ENCODE measurements around the gene RAB7A. TPM values are rescaled to one million over a fixed set of nuclear protein-coding genes. Genes with fewer than 3 reads are reported as not detected.

RAB7A gene
- total and polyA plus RNA-seq, 4 donors, result 127 to 271 (median 209) TPM

DNA sequence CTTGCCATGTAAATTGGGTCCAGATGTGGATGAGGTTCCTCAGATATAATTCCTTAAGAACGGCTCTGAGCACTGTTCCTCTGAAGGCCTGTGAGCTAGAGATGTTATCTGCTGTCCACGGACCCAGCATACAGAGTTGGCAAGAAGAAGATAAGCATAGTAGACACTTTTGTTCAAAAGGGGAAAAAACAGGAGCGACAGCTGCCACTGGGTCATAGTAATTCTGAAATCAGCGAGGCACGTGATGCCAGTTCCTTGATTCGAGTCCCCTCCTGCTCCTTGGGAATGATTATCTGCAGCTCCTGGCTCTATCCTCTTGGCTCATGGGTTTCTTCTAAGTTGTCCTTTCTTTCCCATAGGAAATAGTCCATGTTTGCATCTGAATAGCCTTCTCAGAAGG, 2.5 kb upstream of the RAB7A start:
- TF ChIP-seq CTCF (IDR thresholded peaks at IDR 0.05; ENCODE audit: control extremely low read depth, extremely low read depth), result no peak
- H3K4me3 ChIP-seq, result no peak overlapping the region
- H3K9me3 ChIP-seq (ENCODE audit: control insufficient read depth in 4 of 4, insufficient read depth in 3 of 4, low read length in 3 of 4), result no peaks in the 10 kb centered on the region
- peaks cover 0 to 18% (median 3%) of the 10 kb centered on the region in 3 donors for H3K27me3 ChIP-seq (ENCODE audit: control insufficient read depth in 3 of 3, insufficient read depth in 3 of 3, low read length in 2 of 3)
- H3K36me3 ChIP-seq (ENCODE audit: control insufficient read depth in 4 of 4, insufficient read depth in 4 of 4, low read length in 4 of 4), result no peaks in the 10 kb centered on the region
- H3K9ac ChIP-seq (ENCODE audit: insufficient read depth in 1 of 2, low read length in 2 of 2), result no peak overlapping the region
- no peak overlapping the region for H3K27ac ChIP-seq (ENCODE audit: low read depth in 1 of 2, low read length in 1 of 2)
- DNase-seq (no peak), ATAC-seq (ENCODE audit: insufficient read depth, low FRiP score) (no peak)
- WGBS, 2 donors, result 90 to 92% methylated on average over 6 of the region's 6 CpGs
- H3K4me1 ChIP-seq (ENCODE audit: control insufficient read depth in 5 of 5, insufficient read depth in 5 of 5, low read length in 5 of 5), result peaks cover 0 to 16% (median 3%) of the 10 kb centered on the region in 5 donors

GRCh38 chr3:128725547-128726022, 398 bp upstream of the RAB7A start:
- ATAC-seq (ENCODE audit: insufficient read depth, low FRiP score) (no peak), DNase-seq (no peak)
- Histone ChIP-seq H3K36me3 (ENCODE audit: control insufficient read depth in 4 of 4, insufficient read depth in 4 of 4, low read length in 4 of 4) (no peaks in the 10 kb centered on the region), H3K4me1 (ENCODE audit: control insufficient read depth in 5 of 5, insufficient read depth in 5 of 5, low read length in 5 of 5) (peaks cover 0 to 23% (median 13%) of the 10 kb centered on the region in 5 donors), H3K9me3 (ENCODE audit: control insufficient read depth in 4 of 4, insufficient read depth in 3 of 4, low read length in 3 of 4) (no peaks in the 10 kb centered on the region), H3K9ac (ENCODE audit: insufficient read depth in 1 of 2, low read length in 2 of 2) (peak overlapping the region in 1 of 2 donors; percentile 77), H3K4me3 (no peak overlapping the region), H3K27ac (ENCODE audit: low read depth in 1 of 2, low read length in 1 of 2) (peak overlapping the region; percentile 65 to 98), H3K27me3 (ENCODE audit: control insufficient read depth in 3 of 3, insufficient read depth in 3 of 3, low read length in 2 of 3) (peaks cover 0 to 11% (median 3%) of the 10 kb centered on the region in 3 donors)
- WGBS, 2 donors, result 51 to 53% methylated on average over 7 of the region's 7 CpGs
- no peak for TF ChIP-seq CTCF (IDR thresholded peaks at IDR 0.05; ENCODE audit: control extremely low read depth, extremely low read depth)

DNA sequence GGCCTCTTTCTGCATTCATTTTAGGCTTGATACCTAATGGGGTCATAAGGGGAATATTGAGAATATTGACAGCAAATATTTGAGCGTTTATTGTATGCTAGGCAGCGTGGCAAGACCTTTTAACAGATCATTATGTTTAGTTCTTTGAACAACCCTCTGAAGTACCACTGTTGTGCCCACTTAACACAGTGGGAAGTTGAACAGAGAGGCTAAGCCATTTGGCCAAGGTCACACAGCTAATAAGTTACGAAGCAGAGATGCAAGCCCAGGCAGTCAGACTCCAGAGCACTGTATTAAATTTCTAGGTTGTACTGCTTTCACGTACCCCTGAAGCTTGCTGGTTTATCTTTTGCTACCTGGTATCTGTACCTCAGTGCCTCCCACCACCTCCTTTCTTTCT, 1.1 kb downstream of the RAB7A start:
- no peak for TF ChIP-seq CTCF (IDR thresholded peaks at IDR 0.05; ENCODE audit: control extremely low read depth, extremely low read depth)
- DNase-seq, result no peak
- H3K27me3 ChIP-seq (ENCODE audit: control insufficient read depth in 3 of 3, insufficient read depth in 3 of 3, low read length in 2 of 3), result no peaks in the 10 kb centered on the region
- WGBS, 2 donors, result 16 to 30% methylated on average over 4 of the region's 4 CpGs
- peak overlapping the region; percentile 99 for H3K4me3 ChIP-seq
- H3K4me1 ChIP-seq (ENCODE audit: control insufficient read depth in 5 of 5, insufficient read depth in 5 of 5, low read length in 5 of 5), result peaks cover 0 to 27% (median 15%) of the 10 kb centered on the region in 5 donors
- no peak for ATAC-seq (ENCODE audit: insufficient read depth, low FRiP score)
- no peaks in the 10 kb centered on the region for H3K36me3 ChIP-seq (ENCODE audit: control insufficient read depth in 4 of 4, insufficient read depth in 4 of 4, low read length in 4 of 4)
- H3K9me3 ChIP-seq (ENCODE audit: control insufficient read depth in 4 of 4, insufficient read depth in 3 of 4, low read length in 3 of 4), result no peaks in the 10 kb centered on the region
- H3K27ac ChIP-seq (ENCODE audit: low read depth in 1 of 2, low read length in 1 of 2), result peak overlapping the region; percentile 96 to 98
- H3K9ac ChIP-seq (ENCODE audit: insufficient read depth in 1 of 2, low read length in 2 of 2), result peak overlapping the region; percentile 52 to 76

DNA sequence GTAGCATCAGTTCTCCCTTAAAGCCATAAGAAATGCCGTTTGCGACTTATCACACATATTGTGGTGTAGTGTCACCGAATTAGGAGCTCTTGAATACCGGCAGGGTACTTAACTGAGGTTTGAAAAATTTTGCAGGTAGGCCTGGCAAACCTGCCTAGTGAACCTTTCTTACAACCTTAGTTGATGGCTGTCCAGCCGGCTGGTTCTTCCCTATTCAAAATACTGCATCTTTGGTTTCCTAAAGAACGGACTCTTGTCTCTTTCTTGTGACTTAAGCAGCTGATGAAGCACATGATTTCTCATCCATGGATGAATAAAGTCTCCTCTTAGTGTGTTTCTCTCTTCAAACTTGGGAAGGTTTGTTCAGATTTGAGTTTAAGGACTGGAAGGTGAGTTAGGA, 1.5 kb downstream of the RAB7A start:
- DNase-seq (no peak), ATAC-seq (ENCODE audit: insufficient read depth, low FRiP score) (no peak)
- WGBS, 2 donors, result 30 to 40% methylated on average over 6 of the region's 6 CpGs
- no peaks in the 10 kb centered on the region for H3K36me3 ChIP-seq (ENCODE audit: control insufficient read depth in 4 of 4, insufficient read depth in 4 of 4, low read length in 4 of 4)
- H3K9ac ChIP-seq (ENCODE audit: insufficient read depth in 1 of 2, low read length in 2 of 2), result peak overlapping the region; percentile 52 to 76
- no peaks in the 10 kb centered on the region for H3K27me3 ChIP-seq (ENCODE audit: control insufficient read depth in 3 of 3, insufficient read depth in 3 of 3, low read length in 2 of 3)
- peak overlapping the region; percentile 99 for H3K4me3 ChIP-seq
- no peak for TF ChIP-seq CTCF (IDR thresholded peaks at IDR 0.05; ENCODE audit: control extremely low read depth, extremely low read depth)
- peaks cover 0 to 27% (median 15%) of the 10 kb centered on the region in 5 donors for H3K4me1 ChIP-seq (ENCODE audit: control insufficient read depth in 5 of 5, insufficient read depth in 5 of 5, low read length in 5 of 5)
- peak overlapping the region in 1 of 2 donors; percentile 96 for H3K27ac ChIP-seq (ENCODE audit: low read depth in 1 of 2, low read length in 1 of 2)
- H3K9me3 ChIP-seq (ENCODE audit: control insufficient read depth in 4 of 4, insufficient read depth in 3 of 4, low read length in 3 of 4), result no peaks in the 10 kb centered on the region
